SK-N-MC (cell line): ENCODE results near the gene CAMSAP1.

Experiments
- EZH2 ChIP-seq: fragments of 200-600 bp; sonication (generic); IDR thresholded peaks from one replicate; pipeline ENCODE4 v1.6.1; 2017; ENCODE audit warnings: antibody characterized with exemption
- POLR2AphosphoS5 ChIP-seq: IDR thresholded peaks from 2 replicates; pipeline ENCODE4 v1.6.1; 2012; ENCODE audit warnings: mild to moderate bottlenecking, low read depth, low read length, borderline replicate concordance

GRCh38 chr9:135776893-135777622 lies 130.3 kb downstream of the CAMSAP1 start:
- no peak for TF ChIP-seq POLR2AphosphoS5
- TF ChIP-seq EZH2 = no peak
